ENCODE measurements around the gene RAB8B.

RAB8B gene

DNA sequence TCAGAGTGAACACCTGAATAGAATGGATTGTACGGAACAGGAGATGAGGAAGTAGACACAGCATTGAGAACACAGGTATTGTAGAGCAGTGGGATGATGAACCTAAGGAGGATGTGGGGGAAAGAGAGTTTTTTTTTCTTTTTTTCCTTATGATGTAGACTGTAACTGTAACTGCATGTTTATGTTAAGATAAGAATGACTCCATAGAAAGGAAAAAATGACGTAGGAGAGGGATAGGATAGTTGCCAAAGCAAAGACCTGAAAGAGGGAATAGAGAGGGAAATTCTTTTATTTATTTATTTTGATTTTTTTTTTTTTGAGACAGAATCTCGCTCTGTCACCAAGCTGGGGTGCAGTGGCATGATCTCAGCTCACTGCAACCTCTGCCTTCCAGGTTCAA is 121.2 kb downstream of the RAB8B start:
- H3K4me3 ChIP-seq (ENCODE audit: low read depth, low read length) = no peak overlapping the region
- DNase-seq (ENCODE audit: low read depth) = no peak
- TF ChIP-seq, protein P1, sequence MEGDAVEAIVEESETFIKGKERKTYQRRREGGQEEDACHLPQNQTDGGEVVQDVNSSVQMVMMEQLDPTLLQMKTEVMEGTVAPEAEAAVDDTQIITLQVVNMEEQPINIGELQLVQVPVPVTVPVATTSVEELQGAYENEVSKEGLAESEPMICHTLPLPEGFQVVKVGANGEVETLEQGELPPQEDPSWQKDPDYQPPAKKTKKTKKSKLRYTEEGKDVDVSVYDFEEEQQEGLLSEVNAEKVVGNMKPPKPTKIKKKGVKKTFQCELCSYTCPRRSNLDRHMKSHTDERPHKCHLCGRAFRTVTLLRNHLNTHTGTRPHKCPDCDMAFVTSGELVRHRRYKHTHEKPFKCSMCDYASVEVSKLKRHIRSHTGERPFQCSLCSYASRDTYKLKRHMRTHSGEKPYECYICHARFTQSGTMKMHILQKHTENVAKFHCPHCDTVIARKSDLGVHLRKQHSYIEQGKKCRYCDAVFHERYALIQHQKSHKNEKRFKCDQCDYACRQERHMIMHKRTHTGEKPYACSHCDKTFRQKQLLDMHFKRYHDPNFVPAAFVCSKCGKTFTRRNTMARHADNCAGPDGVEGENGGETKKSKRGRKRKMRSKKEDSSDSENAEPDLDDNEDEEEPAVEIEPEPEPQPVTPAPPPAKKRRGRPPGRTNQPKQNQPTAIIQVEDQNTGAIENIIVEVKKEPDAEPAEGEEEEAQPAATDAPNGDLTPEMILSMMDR (IDR thresholded peaks at IDR 0.05; ENCODE audit: control insufficient read depth, extremely low read depth, insufficient read depth) = no peak

DNA sequence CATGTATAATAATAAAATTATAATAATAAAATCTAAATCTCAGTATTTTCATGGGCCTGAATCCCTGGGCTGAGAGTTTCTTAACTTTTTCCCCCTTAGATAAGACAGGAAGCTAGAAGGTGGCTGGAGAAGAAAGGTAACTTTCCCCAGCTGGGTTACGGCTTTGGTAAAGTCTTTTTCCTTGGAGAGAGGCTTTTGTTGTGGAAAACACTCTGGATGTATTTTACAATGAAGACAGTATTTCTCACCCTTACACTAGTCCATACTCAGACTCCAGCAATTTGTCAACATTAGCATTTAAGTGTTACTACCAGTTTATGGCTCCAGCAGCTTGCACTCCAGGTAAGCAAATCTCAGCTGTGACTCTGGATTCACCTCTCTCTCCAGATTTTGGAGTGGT is 122.9 kb downstream of the RAB8B start:
- TF ChIP-seq, protein P1 (IDR thresholded peaks at IDR 0.05; ENCODE audit: control insufficient read depth, extremely low read depth, insufficient read depth) = no peak
- DNase-seq (ENCODE audit: low read depth) = no peak
- no peak overlapping the region for H3K4me3 ChIP-seq (ENCODE audit: low read depth, low read length)

DNA sequence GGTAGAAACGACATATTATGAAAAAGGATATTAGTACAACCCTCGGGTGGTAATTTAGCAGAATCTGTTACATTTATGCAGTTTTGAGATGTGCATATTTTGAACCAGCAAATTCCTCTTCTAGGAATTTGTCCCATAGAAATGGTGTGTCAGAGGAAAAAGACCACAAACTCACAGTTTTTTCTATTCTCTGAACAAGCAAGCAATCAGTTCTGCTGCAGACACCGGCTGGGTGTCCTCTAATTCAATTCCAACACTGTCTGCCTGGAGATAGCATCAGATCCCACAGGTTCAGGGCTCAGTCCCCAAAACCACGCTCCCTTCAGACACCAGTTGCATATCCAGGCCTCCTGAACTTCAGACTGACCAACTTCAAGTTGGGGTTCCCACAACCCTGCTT is 124.4 kb downstream of the RAB8B start:
- no peak overlapping the region for H3K4me3 ChIP-seq (ENCODE audit: low read depth, low read length)
- no peak for DNase-seq (ENCODE audit: low read depth)
- TF ChIP-seq, protein P1 (IDR thresholded peaks at IDR 0.05; ENCODE audit: control insufficient read depth, extremely low read depth, insufficient read depth) = no peak

DNA sequence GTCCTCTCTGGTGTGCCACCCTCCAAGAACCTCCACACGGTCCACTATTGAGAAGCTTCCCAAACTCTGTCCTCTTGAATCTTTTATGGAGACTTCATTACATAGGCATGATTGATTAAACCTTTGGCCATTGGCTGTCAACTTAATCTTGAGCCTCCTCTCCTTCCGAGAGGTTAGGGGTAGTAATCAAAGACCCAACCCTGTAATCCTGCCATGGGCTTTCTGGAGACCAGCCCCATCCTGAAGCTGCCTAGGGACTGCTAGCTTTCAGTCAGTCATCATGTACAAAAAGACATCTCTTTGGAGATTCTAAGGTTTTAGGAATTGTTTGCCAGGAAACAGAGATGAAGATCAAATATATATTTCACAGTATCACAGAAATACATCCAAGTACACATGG is 125.0 kb downstream of the RAB8B start:
- H3K4me3 ChIP-seq (ENCODE audit: low read depth, low read length) = no peak overlapping the region
- TF ChIP-seq, protein P1 (IDR thresholded peaks at IDR 0.05; ENCODE audit: control insufficient read depth, extremely low read depth, insufficient read depth) = no peak
- DNase-seq (ENCODE audit: low read depth) = no peak
